K562 (cell line): ENCODE data around the gene EML1. TPM values are rescaled to one million over a fixed set of nuclear protein-coding genes. Genes with fewer than 3 reads are reported as not detected.

Experiments used
- ATAC-seq: fragments of 200-7000 bp; cut with Tn5 transposase; 3 replicates; pipeline ENCODE4 v1.9.1; 2020; ENCODE audit warnings: moderate library complexity
- BruUV-seq: library from RNA; stranded (reverse); fragments of 400-500 nt; replicated peaks from 2 replicates; lab custom pipeline; 2021; lab: Mats Ljungman, UMichigan
- CTCF ChIA-PET: fragments of 300-600 bp; formaldehyde crosslinking; extraction: SDS; loops from one replicate; lab custom pipeline; 2021; ENCODE audit warnings: low intra/inter-chr PET ratio; lab: Yijun Ruan, JAX
- POLR2A ChIA-PET: fragments of 300-600, 350-650 bp; sonication (Branson Sonifier 250); formaldehyde crosslinking; extraction: SDS; loops from one replicate; lab custom pipeline; 2021; ENCODE audit warnings: antibody characterized with exemption, inconsistent platforms; lab: Yijun Ruan, JAX
- DNase-seq, 4 experiments: peaks; one replicate each; pipeline versions ENCODE4 v3.0.0 to v3.0.0-alpha.2; 2011 to 2018; ENCODE audit warnings: low spot score in 3 of 4, mixed read lengths in 3 of 4; ENCODE audit errors: extremely low read depth in 1 of 4
- FAIRE-seq: peaks from 2 replicates; lab custom pipeline; 2011; peaks lifted over from hg19 to GRCh38; lab: Jason Lieb, UNC
- H2AFZ ChIP-seq: 2 replicates; pipeline ENCODE4 v1.6.0; 2011; ENCODE audit warnings: low read depth, low read length, control low read depth, inconsistent platforms
- H3K27ac ChIP-seq: fragments of 200-600 bp; 3 replicates; pipeline ENCODE4 v1.8.0; 2011; ENCODE audit warnings: low read depth, mild to moderate bottlenecking, control low read depth, inconsistent platforms, low read length, moderate library complexity, mixed read lengths; ENCODE audit errors: extremely low read depth
- H3K27me3 ChIP-seq, 2 experiments: fragments of 300-600 bp in 1 of 2; 2 replicates in 1 of 2; 3 replicates in 1 of 2; pipeline versions ENCODE4 v1.6.0 to v1.8.0; 2011; ENCODE audit warnings: inconsistent platforms in 2 of 2, low read length in 2 of 2, mild to moderate bottlenecking in 1 of 2, mixed read lengths in 1 of 2, moderate library complexity in 1 of 2; ENCODE audit not compliant: control insufficient read depth in 2 of 2, insufficient read depth in 2 of 2
- H3K36me3 ChIP-seq: fragments of 300-600 bp; 3 replicates; pipeline ENCODE4 v1.8.0; 2011; ENCODE audit warnings: mild to moderate bottlenecking, low read length, inconsistent platforms; ENCODE audit not compliant: control insufficient read depth, insufficient read depth
- H3K4me1 ChIP-seq, 2 experiments: fragments of 200-600 bp in 1 of 2; replicated peaks in 1 of 2; 2 replicates in 1 of 2; 3 replicates in 1 of 2; pipeline versions ENCODE4 v1.5.1 to v1.8.0; 2011; ENCODE audit warnings: inconsistent platforms in 2 of 2, low read length in 2 of 2, mild to moderate bottlenecking in 1 of 2, mixed read lengths in 1 of 2, moderate library complexity in 1 of 2; ENCODE audit not compliant: control insufficient read depth in 2 of 2, insufficient read depth in 2 of 2
- H3K4me2 ChIP-seq: 2 replicates; pipeline ENCODE4 v1.6.1; 2011; ENCODE audit warnings: low read length, control low read depth, inconsistent platforms, mixed read lengths; ENCODE audit not compliant: insufficient read depth
- H3K4me3 ChIP-seq: fragments of 200-600 bp; sonication (generic), shearing (Covaris generic); 2 replicates; pipeline ENCODE4 v1.5.1; 2016; ENCODE audit warnings: control low read depth, inconsistent platforms
- H3K79me2 ChIP-seq: fragments of 200-600 bp; 3 replicates; pipeline ENCODE4 v1.8.0; 2011; ENCODE audit warnings: low read length, inconsistent platforms; ENCODE audit not compliant: control insufficient read depth, insufficient read depth
- H3K9ac ChIP-seq, 2 experiments: 2 replicates each; pipeline versions ENCODE4 v1.6.0 to v1.6.1; 2011; ENCODE audit warnings: low read depth in 2 of 2, low read length in 2 of 2, control low read depth in 1 of 2, inconsistent platforms in 1 of 2, mild to moderate bottlenecking in 1 of 2, mixed read lengths in 1 of 2; ENCODE audit not compliant: insufficient read depth in 1 of 2
- H3K9me1 ChIP-seq: one replicate; pipeline ENCODE4 v1.6.0; 2011; ENCODE audit warnings: inconsistent platforms, mild to moderate bottlenecking, low read length, moderate library complexity; ENCODE audit not compliant: control insufficient read depth, insufficient read depth
- H3K9me3 ChIP-seq: replicated peaks from 2 replicates; pipeline ENCODE4 v1.5.1; 2011; ENCODE audit warnings: low read depth, low read length, inconsistent platforms; ENCODE audit not compliant: control insufficient read depth, insufficient read depth
- H4K20me1 ChIP-seq: replicated peaks from 2 replicates; pipeline ENCODE4 v1.6.1; 2011; ENCODE audit warnings: low read length, inconsistent platforms, mixed read lengths; ENCODE audit not compliant: control insufficient read depth, insufficient read depth
- CREB1 ChIP-seq, 2 experiments: sonication (generic) in 1 of 2; formaldehyde crosslinking in 1 of 2; IDR thresholded peaks; 2 replicates each; pipeline versions ENCODE4 v1.6.1 to v1.8.0; 2012 to 2022; ENCODE audit warnings: inconsistent platforms in 1 of 2, mild to moderate bottlenecking in 1 of 2, missing genetic modification reagents in 1 of 2, moderate library complexity in 1 of 2
- HDAC2 ChIP-seq: fragments of 450-650 bp; IDR thresholded peaks from 2 replicates; pipeline ENCODE4 v1.6.1; 2016; ENCODE audit warnings: mild to moderate bottlenecking
- KDM2B ChIP-seq: fragments of 250-450 bp; sonication (Bioruptor Pico); IDR thresholded peaks from 2 replicates; pipeline ENCODE4 v1.8.0; 2021; ENCODE audit warnings: mild to moderate bottlenecking, moderate library complexity
- NEUROD1 ChIP-seq: fragments of 150-350 bp; IDR thresholded peaks from 2 replicates; pipeline ENCODE4 v1.6.1; 2014; ENCODE audit warnings: borderline replicate concordance, low read length, low read depth; ENCODE audit not compliant: partially characterized antibody
- NUFIP1 ChIP-seq: fragments of 450-650 bp; IDR thresholded peaks from 2 replicates; pipeline ENCODE4 v1.6.1; 2018; ENCODE audit not compliant: partially characterized antibody
- PPARD ChIP-seq: fragments of 250-450 bp; sonication (Bioruptor Pico); IDR thresholded peaks from 2 replicates; pipeline ENCODE4 v1.8.0; 2022; ENCODE audit warnings: inconsistent platforms, mild to moderate bottlenecking, moderate library complexity
- SRSF1 ChIP-seq: fragments of 200-400 bp; formaldehyde crosslinking; IDR thresholded peaks from 2 replicates; pipeline ENCODE4 v1.6.1; 2017; ENCODE audit warnings: mild to moderate bottlenecking, low read depth, low read length, moderate library complexity
- THRB ChIP-seq: fragments of 450-650 bp; formaldehyde crosslinking; conservative IDR thresholded peaks from 2 replicates; pipeline ENCODE4 v1.4.0; 2022; ENCODE audit warnings: mild to moderate bottlenecking, missing genetic modification characterization
- ZBTB1 ChIP-seq: sonication (generic); formaldehyde crosslinking; IDR thresholded peaks from 2 replicates; pipeline ENCODE4 v1.8.1; 2023; ENCODE audit warnings: missing genetic modification reagents, low read depth, mild to moderate bottlenecking, borderline replicate concordance
- ZC3H11A ChIP-seq: IDR thresholded peaks from 2 replicates; pipeline ENCODE4 v1.6.1; 2012; ENCODE audit warnings: low read depth, low read length, improper control_type of control experiment
- ZC3H8 ChIP-seq: fragments of 450-650 bp; IDR thresholded peaks from 2 replicates; pipeline ENCODE4 v1.6.1; 2017
- ZNF644 ChIP-seq: fragments of 200-800 bp; sonication (Bioruptor generic); IDR thresholded peaks from 2 replicates; pipeline ENCODE4 v1.6.1; 2016; ENCODE audit warnings: low read depth, missing genetic modification characterization, missing compliant biosample characterization
- ZNF79 ChIP-seq: fragments of 250-450 bp; sonication (Bioruptor Pico); IDR thresholded peaks from 2 replicates; pipeline ENCODE4 v1.4.0; 2020; ENCODE audit warnings: low read depth, mild to moderate bottlenecking, moderate library complexity
- WGBS: fragments of 100-300 bp; shearing (Covaris generic); methylation state at CpG from one replicate; pipeline ENCODE4 v1.1.6; 2016; ENCODE audit warnings: low coverage, mixed read lengths; ENCODE audit not compliant: insufficient coverage; ENCODE audit errors: missing lambda C conversion rate; 5-methylcytosine and 5-hydroxymethylcytosine counted together
- in situ Hi-C: fragments of 300-500 bp; cut with MboI; formaldehyde crosslinking; loops from 4 replicates; pipeline ENCODE4 v1.15.0; 2018; ENCODE audit warnings: inconsistent platforms, mixed read lengths
- intact Hi-C: fragments of 100-400 bp; cut with micrococcal nuclease; formaldehyde crosslinking; loops from 2 replicates; pipeline ENCODE4 v1.14.2; 2022
- polyA plus RNA-seq, 8 experiments: library from polyadenylated mRNA; depleted of rRNA in 4 of 8; stranded (reverse) in 5 of 8; unstranded in 3 of 8; fragments of >200 nt; fragmentation: Nextera tagmentation in 2 of 8; fragmentation: Illumina TruSeq in 1 of 8; extraction: Ambion mirVana in 2 of 8; extraction: Trizol in 1 of 8; gene quantifications; 2 replicates each; pipeline versions ENCODE4 v1.2.1 to v1.2.3, GENCODE V29; 2011 to 2014; ENCODE audit warnings: inconsistent platforms in 1 of 8, missing spikeins in 1 of 8
- total RNA-seq, 7 experiments: library from RNA; depleted of rRNA in 6 of 7; stranded (reverse); fragments of >200 nt in 6 of 7; fragmentation: Illumina TruSeq in 2 of 7; extraction: Trizol in 2 of 7; gene quantifications; 2 replicates each; pipeline versions ENCODE4 v1.2.1 to v1.2.3, GENCODE V29; 2011 to 2021; ENCODE audit warnings: low replicate concordance in 1 of 7
- TF ChIP-seq, protein P1 (sequence below): fragments of 250-450 bp; sonication (Bioruptor Pico); IDR thresholded peaks from 2 replicates; pipeline ENCODE4 v1.5.0; 2021
- TF ChIP-seq, protein P2 (sequence below): fragments of 450-650 bp; IDR thresholded peaks from 2 replicates; pipeline ENCODE4 v1.6.1; 2018; ENCODE audit not compliant: partially characterized antibody
- TF ChIP-seq, protein P3 (sequence below): sonication (generic); formaldehyde crosslinking; IDR thresholded peaks from 2 replicates; pipeline ENCODE4 v1.8.0; 2022; ENCODE audit warnings: mild to moderate bottlenecking, missing genetic modification reagents

EML1 gene
- total and polyA plus RNA-seq, 9 of the 15 experiments (the other 6 are each of a cell fraction or from before 2014, with no cell fraction given), result 0.01 to 0.35 (median 0.07) TPM; not detected in 2

- no peak overlapping the region for H2AFZ ChIP-seq
- FAIRE-seq (no peak), DNase-seq (no peak), ATAC-seq (no peak)
- H3K9ac ChIP-seq, result no peak overlapping the region
- no peak overlapping the region for H3K27ac ChIP-seq
- peaks cover 6 to 14% of the 10 kb centered on the region in 2 experiments; a peak in 4 of 5 replicates for H3K27me3 ChIP-seq
- in situ Hi-C loops, result no loop called here
- BruUV-seq, result no TSS peak
- no peaks in the 10 kb centered on the region for H4K20me1 ChIP-seq
- H3K36me3 ChIP-seq, result no peaks in the 10 kb centered on the region
- H3K4me1 ChIP-seq, result no peaks in the 10 kb centered on the region
- WGBS, result 0% methylated on average over 6 of the region's 6 CpGs
- H3K4me3 ChIP-seq, result no peak overlapping the region
- CTCF ChIA-PET, result no interaction called here
- POLR2A ChIA-PET, result interaction anchor here (0.6 to 2.2 kb wide), 2 partner anchors 10 to 21 kb away, joined by 4 to 5 read pairs; no protein-coding TSS in a partner anchor
- intact Hi-C loops, result no loop called here
- no peaks in the 10 kb centered on the region for H3K9me3 ChIP-seq
- H3K79me2 ChIP-seq, result no peaks in the 10 kb centered on the region
- no peak overlapping the region for H3K4me2 ChIP-seq
- no peaks in the 10 kb centered on the region for H3K9me1 ChIP-seq
- TF ChIP-seq KDM2B (no peak), ZNF79 (CRISPR knock-in tag) (no peak), CREB1 (IDR thresholded peaks at IDR 0.05) (no peak), CREB1 (CRISPR knock-in tag; IDR thresholded peaks at IDR 0.05) (no peak), SRSF1 (no peak), HDAC2 (no peak), NUFIP1 (no peak), PPARD (no peak), ZC3H11A (no peak), ZNF644 (no peak), NEUROD1 (no peak), ZBTB1 (CRISPR knock-in tag) (no peak), THRB (CRISPR knock-in tag) (no peak), ZC3H8 (no peak)
- TF ChIP-seq, protein P1, sequence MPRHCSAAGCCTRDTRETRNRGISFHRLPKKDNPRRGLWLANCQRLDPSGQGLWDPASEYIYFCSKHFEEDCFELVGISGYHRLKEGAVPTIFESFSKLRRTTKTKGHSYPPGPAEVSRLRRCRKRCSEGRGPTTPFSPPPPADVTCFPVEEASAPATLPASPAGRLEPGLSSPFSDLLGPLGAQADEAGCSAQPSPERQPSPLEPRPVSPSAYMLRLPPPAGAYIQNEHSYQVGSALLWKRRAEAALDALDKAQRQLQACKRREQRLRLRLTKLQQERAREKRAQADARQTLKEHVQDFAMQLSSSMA (CRISPR knock-in tag), result no peak
- TF ChIP-seq, protein P2, sequence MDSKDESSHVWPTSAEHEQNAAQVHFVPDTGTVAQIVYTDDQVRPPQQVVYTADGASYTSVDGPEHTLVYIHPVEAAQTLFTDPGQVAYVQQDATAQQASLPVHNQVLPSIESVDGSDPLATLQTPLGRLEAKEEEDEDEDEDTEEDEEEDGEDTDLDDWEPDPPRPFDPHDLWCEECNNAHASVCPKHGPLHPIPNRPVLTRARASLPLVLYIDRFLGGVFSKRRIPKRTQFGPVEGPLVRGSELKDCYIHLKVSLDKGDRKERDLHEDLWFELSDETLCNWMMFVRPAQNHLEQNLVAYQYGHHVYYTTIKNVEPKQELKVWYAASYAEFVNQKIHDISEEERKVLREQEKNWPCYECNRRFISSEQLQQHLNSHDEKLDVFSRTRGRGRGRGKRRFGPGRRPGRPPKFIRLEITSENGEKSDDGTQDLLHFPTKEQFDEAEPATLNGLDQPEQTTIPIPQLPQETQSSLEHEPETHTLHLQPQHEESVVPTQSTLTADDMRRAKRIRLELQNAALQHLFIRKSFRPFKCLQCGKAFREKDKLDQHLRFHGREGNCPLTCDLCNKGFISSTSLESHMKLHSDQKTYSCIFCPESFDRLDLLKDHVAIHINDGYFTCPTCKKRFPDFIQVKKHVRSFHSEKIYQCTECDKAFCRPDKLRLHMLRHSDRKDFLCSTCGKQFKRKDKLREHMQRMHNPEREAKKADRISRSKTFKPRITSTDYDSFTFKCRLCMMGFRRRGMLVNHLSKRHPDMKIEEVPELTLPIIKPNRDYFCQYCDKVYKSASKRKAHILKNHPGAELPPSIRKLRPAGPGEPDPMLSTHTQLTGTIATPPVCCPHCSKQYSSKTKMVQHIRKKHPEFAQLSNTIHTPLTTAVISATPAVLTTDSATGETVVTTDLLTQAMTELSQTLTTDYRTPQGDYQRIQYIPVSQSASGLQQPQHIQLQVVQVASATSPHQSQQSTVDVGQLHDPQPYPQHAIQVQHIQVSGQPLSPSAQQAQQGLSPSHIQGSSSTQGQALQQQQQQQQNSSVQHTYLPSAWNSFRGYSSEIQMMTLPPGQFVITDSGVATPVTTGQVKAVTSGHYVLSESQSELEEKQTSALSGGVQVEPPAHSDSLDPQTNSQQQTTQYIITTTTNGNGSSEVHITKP, result no peak
- TF ChIP-seq, protein P3, sequence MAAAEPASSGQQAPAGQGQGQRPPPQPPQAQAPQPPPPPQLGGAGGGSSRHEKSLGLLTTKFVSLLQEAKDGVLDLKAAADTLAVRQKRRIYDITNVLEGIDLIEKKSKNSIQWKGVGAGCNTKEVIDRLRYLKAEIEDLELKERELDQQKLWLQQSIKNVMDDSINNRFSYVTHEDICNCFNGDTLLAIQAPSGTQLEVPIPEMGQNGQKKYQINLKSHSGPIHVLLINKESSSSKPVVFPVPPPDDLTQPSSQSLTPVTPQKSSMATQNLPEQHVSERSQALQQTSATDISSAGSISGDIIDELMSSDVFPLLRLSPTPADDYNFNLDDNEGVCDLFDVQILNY (CRISPR knock-in tag), result no peak
These were observed 18.5 kb upstream of the EML1 start for GRCh38 chr14:99774556-99775307.
